GM12891 (cell line): ENCODE measurements around the gene NPVF.

Source experiments
- DNase-seq: peaks from one replicate; pipeline ENCODE4 v3.0.0; 2011; ENCODE audit warnings: low spot score; ENCODE audit not compliant: insufficient read length
- FAIRE-seq: peaks from 2 replicates; lab custom pipeline; 2011; peaks lifted over from hg19 to GRCh38; lab: Jason Lieb, UNC
- PAX5 ChIP-seq: IDR thresholded peaks from 2 replicates; pipeline ENCODE4 v1.6.1; 2011; ENCODE audit warnings: low read length, moderate library complexity, mild to moderate bottlenecking; ENCODE audit not compliant: insufficient read depth, severe bottlenecking
- POLR2A ChIP-seq: IDR thresholded peaks from 2 replicates; pipeline ENCODE4 v1.6.1; 2011; ENCODE audit warnings: low read depth, low read length, control low read depth
- POLR2AphosphoS5 ChIP-seq: IDR thresholded peaks from 2 replicates; pipeline ENCODE4 v1.6.1; 2011; ENCODE audit warnings: low read depth, low read length, control low read depth
- POU2F2 ChIP-seq: IDR thresholded peaks from 2 replicates; pipeline ENCODE4 v1.6.1; 2011; ENCODE audit warnings: low read depth, mild to moderate bottlenecking, control low read depth, low read length, moderate library complexity
- SPI1 ChIP-seq: IDR thresholded peaks from 2 replicates; pipeline ENCODE4 v1.6.1; 2011; ENCODE audit warnings: low read depth, low read length, control low read depth
- TAF1 ChIP-seq: IDR thresholded peaks from 2 replicates; pipeline ENCODE4 v1.6.1; 2011; ENCODE audit warnings: low read depth, low read length, control low read depth

Gene NPVF

GRCh38 chr7:25238066-25238725 is 9.9 kb upstream of the NPVF start:
- DNase-seq (no peak), FAIRE-seq (no peak)
- TF ChIP-seq PAX5: no peak
- TF ChIP-seq POU2F2: no peak
- no peak for TF ChIP-seq SPI1
- no peak for TF ChIP-seq POLR2A
- no peak for TF ChIP-seq TAF1
- TF ChIP-seq POLR2AphosphoS5: no peak

- TF ChIP-seq SPI1: no peak
- FAIRE-seq (no peak), DNase-seq (no peak)
Observed at GRCh38 chr7:25235471-25235870, 7.2 kb upstream of the NPVF start.

GRCh38 chr7:25234336-25234735 is 6.0 kb upstream of the NPVF start:
- TF ChIP-seq POLR2AphosphoS5 (no peak), SPI1 (no peak), POU2F2 (no peak), TAF1 (no peak), POLR2A (no peak), PAX5 (no peak)
- FAIRE-seq (no peak), DNase-seq (no peak)

GRCh38 chr7:25223206-25223605 is 5.1 kb downstream of the NPVF start:
- no peak for DNase-seq
- no peak for FAIRE-seq
- TF ChIP-seq PAX5 (no peak), POLR2A (no peak), TAF1 (no peak), POLR2AphosphoS5 (no peak), POU2F2 (no peak), SPI1 (no peak)

GRCh38 chr7:25222666-25223065 is 5.6 kb downstream of the NPVF start:
- no peak for TF ChIP-seq POLR2A
- TF ChIP-seq TAF1: no peak
- no peak for TF ChIP-seq SPI1
- no peak for TF ChIP-seq POU2F2
- no peak for TF ChIP-seq PAX5
- TF ChIP-seq POLR2AphosphoS5: no peak
- FAIRE-seq (no peak), DNase-seq (no peak)

GRCh38 chr7:25221009-25221408 is 7.3 kb downstream of the NPVF start:
- no peak for FAIRE-seq
- TF ChIP-seq POLR2A (no peak), TAF1 (no peak), SPI1 (no peak), PAX5 (no peak), POU2F2 (no peak), POLR2AphosphoS5 (no peak)
- no peak for DNase-seq

- DNase-seq: no peak
- TF ChIP-seq PAX5 (no peak), POU2F2 (no peak), POLR2AphosphoS5 (no peak), TAF1 (no peak), POLR2A (no peak), SPI1 (no peak)
- FAIRE-seq: no peak
Observed at GRCh38 chr7:25218191-25218590, 10.1 kb downstream of the NPVF start.

- peak; percentile 56 for FAIRE-seq
- TF ChIP-seq POLR2A: no peak
- no peak for TF ChIP-seq POU2F2
- no peak for TF ChIP-seq PAX5
- no peak for TF ChIP-seq TAF1
- TF ChIP-seq SPI1: no peak
- TF ChIP-seq POLR2AphosphoS5: no peak
- no peak for DNase-seq
Observed at GRCh38 chr7:25216837-25217236, 11.4 kb downstream of the NPVF start.

GRCh38 chr7:25215694-25216335 is 12.5 kb downstream of the NPVF start:
- no peak for FAIRE-seq
- DNase-seq: no peak
- no peak for TF ChIP-seq POU2F2
- no peak for TF ChIP-seq POLR2AphosphoS5
- no peak for TF ChIP-seq PAX5
- no peak for TF ChIP-seq TAF1
- no peak for TF ChIP-seq SPI1
- TF ChIP-seq POLR2A: no peak

- DNase-seq: no peak
- TF ChIP-seq POLR2AphosphoS5 (no peak), POU2F2 (no peak), POLR2A (no peak), TAF1 (no peak), PAX5 (no peak), SPI1 (no peak)
- FAIRE-seq: no peak
Observed at GRCh38 chr7:25208525-25209221, 19.6 kb downstream of the NPVF start.

- TF ChIP-seq SPI1 (no peak), PAX5 (no peak), POLR2AphosphoS5 (no peak), TAF1 (no peak), POLR2A (no peak), POU2F2 (no peak)
- FAIRE-seq: no peak
Observed at GRCh38 chr7:25207887-25208286, 20.4 kb downstream of the NPVF start.

More at GRCh38 chr7:25207887-25208286, 20.4 kb downstream of the NPVF start:
- no peak for DNase-seq
